ENCODE results near the gene GART.
A peak's percentile ranks its signal among the peaks of the same experiment; 100 is the strongest.

The GART gene

DNA sequence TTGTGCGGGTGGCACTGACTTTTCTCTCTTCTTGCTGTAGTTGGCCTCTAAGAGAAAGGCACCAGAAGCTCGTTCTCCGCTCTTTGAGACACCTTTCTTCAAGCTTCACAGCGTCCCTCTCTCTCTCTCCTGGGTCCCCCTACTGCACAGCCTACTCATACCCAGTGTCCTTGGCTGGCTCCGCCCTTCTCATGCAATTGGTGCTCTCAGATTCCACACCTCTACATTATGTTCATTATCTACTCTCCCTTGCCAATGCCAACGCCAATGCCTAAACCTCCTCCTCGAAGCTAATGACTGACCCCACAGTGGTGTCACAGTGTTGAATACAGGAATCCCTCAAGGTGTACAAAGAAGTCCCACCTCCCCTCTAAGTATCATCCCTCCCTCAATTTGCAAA, 45.6 kb downstream of the GART start:
- H3K36me3 ChIP-seq: peaks cover 6% of the 10 kb centered on the region
- no peak overlapping the region for H3K4me3 ChIP-seq (ENCODE audit: low read depth, low read length)
- H3K27ac ChIP-seq: no peak overlapping the region
- no peak for DNase-seq
- no peak for TF ChIP-seq CTCF (IDR thresholded peaks at IDR 0.05; ENCODE audit: low read depth, low read length)
- peaks cover 10% of the 10 kb centered on the region for H3K9me3 ChIP-seq (ENCODE audit: severe bottlenecking)
- no peaks in the 10 kb centered on the region for H3K27me3 ChIP-seq (ENCODE audit: insufficient read depth, low read depth, severe bottlenecking)

GRCh38 chr21:33495743-33496142, 46.2 kb downstream of the GART start:
- Histone ChIP-seq H3K36me3 (no peaks in the 10 kb centered on the region; the same call in 1 of the 2 replicates), H3K27ac (no peak overlapping the region), H3K27me3 (ENCODE audit: insufficient read depth, low read depth, severe bottlenecking) (no peaks in the 10 kb centered on the region), H3K9me3 (ENCODE audit: severe bottlenecking) (peaks cover 10% of the 10 kb centered on the region), H3K4me3 (ENCODE audit: low read depth, low read length) (no peak overlapping the region)
- TF ChIP-seq CTCF (IDR thresholded peaks at IDR 0.05; ENCODE audit: low read depth, low read length): no peak
- peak; percentile 35 for DNase-seq

- H3K27me3 ChIP-seq (ENCODE audit: insufficient read depth, low read depth, severe bottlenecking): no peaks in the 10 kb centered on the region
- no peak for TF ChIP-seq CTCF (IDR thresholded peaks at IDR 0.05; ENCODE audit: low read depth, low read length)
- H3K36me3 ChIP-seq: no peaks in the 10 kb centered on the region
- H3K4me3 ChIP-seq (ENCODE audit: low read depth, low read length): no peak overlapping the region
- no peak for DNase-seq
- H3K9me3 ChIP-seq (ENCODE audit: severe bottlenecking): peaks cover 10% of the 10 kb centered on the region
- no peak overlapping the region for H3K27ac ChIP-seq
Observed at GRCh38 chr21:33493756-33494155, 48.2 kb downstream of the GART start.

DNA sequence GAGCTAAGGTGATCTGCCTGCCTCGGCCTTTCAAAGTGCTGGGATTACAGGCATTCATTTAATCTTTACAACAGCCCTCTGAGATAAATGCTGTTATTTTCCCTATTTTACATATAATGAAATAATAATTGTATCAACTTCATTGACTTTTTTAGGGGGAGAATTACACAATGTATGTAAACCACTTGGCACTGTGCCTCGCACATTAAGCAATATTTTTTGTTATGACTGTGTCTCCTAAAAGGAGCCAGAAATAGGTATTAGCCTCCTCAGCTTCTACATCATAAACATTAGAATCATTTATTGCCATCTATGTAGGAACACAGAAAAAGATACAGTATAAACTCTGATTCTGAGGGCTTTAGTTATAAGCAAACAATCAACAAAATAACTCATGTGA, 49.3 kb downstream of the GART start:
- Histone ChIP-seq H3K9me3 (ENCODE audit: severe bottlenecking) (peaks cover 7% of the 10 kb centered on the region), H3K4me3 (ENCODE audit: low read depth, low read length) (no peak overlapping the region), H3K27ac (no peak overlapping the region), H3K36me3 (no peaks in the 10 kb centered on the region), H3K27me3 (ENCODE audit: insufficient read depth, low read depth, severe bottlenecking) (no peaks in the 10 kb centered on the region)
- TF ChIP-seq CTCF (IDR thresholded peaks at IDR 0.05; ENCODE audit: low read depth, low read length): no peak
- DNase-seq: no peak

GRCh38 chr21:33491373-33492102, 50.4 kb downstream of the GART start, which contains the start of gene DNAJC28:
TSS of gene DNAJC28 (minus strand) at chr21:33491716. CDS start at chr21:33489393, 2,323 bp downstream.
- TF ChIP-seq CTCF (IDR thresholded peaks at IDR 0.05; ENCODE audit: low read depth, low read length): no peak
- Histone ChIP-seq H3K27me3 (ENCODE audit: insufficient read depth, low read depth, severe bottlenecking) (no peaks in the 10 kb centered on the region), H3K9me3 (ENCODE audit: severe bottlenecking) (peaks cover 3% of the 10 kb centered on the region), H3K4me3 (ENCODE audit: low read depth, low read length) (peak within 1 kb of the TSS; percentile 81), H3K27ac (peak within 1 kb of the TSS; percentile 85), H3K36me3 (no peaks in the 10 kb centered on the region)
- DNase-seq: peak; percentile 98

DNA sequence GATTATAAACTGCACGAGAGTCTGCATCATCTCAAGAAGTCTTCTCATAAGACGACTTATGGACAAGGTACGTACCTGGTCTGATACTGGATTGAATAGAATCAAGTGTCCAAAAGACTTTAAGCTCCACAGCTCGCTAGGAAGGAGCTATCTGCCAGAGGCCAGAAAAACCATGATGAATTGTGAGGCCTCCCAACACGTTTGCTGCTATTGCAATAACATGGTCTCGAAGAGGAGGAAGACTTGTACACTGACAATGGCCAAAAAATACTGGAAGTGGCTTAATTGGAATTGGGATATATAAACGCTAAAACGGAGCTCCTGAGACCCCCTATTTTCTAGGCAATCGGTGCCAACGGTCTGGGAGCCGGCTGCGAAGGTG, 50.9 kb downstream of the GART start:
- no peaks in the 10 kb centered on the region for H3K27me3 ChIP-seq (ENCODE audit: insufficient read depth, low read depth, severe bottlenecking)
- no peak for DNase-seq
- H3K9me3 ChIP-seq (ENCODE audit: severe bottlenecking): no peaks in the 10 kb centered on the region
- H3K36me3 ChIP-seq: no peaks in the 10 kb centered on the region
- H3K27ac ChIP-seq: peak overlapping the region; percentile 85
- no peak for TF ChIP-seq CTCF (IDR thresholded peaks at IDR 0.05; ENCODE audit: low read depth, low read length)
- peak overlapping the region; percentile 81 for H3K4me3 ChIP-seq (ENCODE audit: low read depth, low read length)

All from WERI-Rb-1 (cell line).